K562 (cell line): ENCODE measurements around the gene ARHGEF7. TPM values are rescaled to one million over a fixed set of nuclear protein-coding genes. Genes with fewer than 3 reads are reported as not detected.

Source experiments
- ATAC-seq: fragments of 200-7000 bp; cut with Tn5 transposase; 3 replicates; pipeline ENCODE4 v1.9.1; 2020; ENCODE audit warnings: moderate library complexity
- BruUV-seq: library from RNA; stranded (reverse); fragments of 400-500 nt; replicated peaks from 2 replicates; lab custom pipeline; 2021; lab: Mats Ljungman, UMichigan
- CTCF ChIA-PET: fragments of 300-600 bp; formaldehyde crosslinking; extraction: SDS; loops from one replicate; lab custom pipeline; 2021; ENCODE audit warnings: low intra/inter-chr PET ratio; lab: Yijun Ruan, JAX
- POLR2A ChIA-PET: fragments of 300-600, 350-650 bp; sonication (Branson Sonifier 250); formaldehyde crosslinking; extraction: SDS; loops from one replicate; lab custom pipeline; 2021; ENCODE audit warnings: antibody characterized with exemption, inconsistent platforms; lab: Yijun Ruan, JAX
- DNase-seq, 4 experiments: peaks; one replicate each; pipeline versions ENCODE4 v3.0.0 to v3.0.0-alpha.2; 2011 to 2018; ENCODE audit warnings: low spot score in 3 of 4, mixed read lengths in 3 of 4; ENCODE audit errors: extremely low read depth in 1 of 4
- FAIRE-seq: peaks from 2 replicates; lab custom pipeline; 2011; peaks lifted over from hg19 to GRCh38; lab: Jason Lieb, UNC
- H2AFZ ChIP-seq: 2 replicates; pipeline ENCODE4 v1.6.0; 2011; ENCODE audit warnings: low read depth, low read length, control low read depth, inconsistent platforms
- H3K27ac ChIP-seq: fragments of 200-600 bp; 3 replicates; pipeline ENCODE4 v1.8.0; 2011; ENCODE audit warnings: low read depth, mild to moderate bottlenecking, control low read depth, inconsistent platforms, low read length, moderate library complexity, mixed read lengths; ENCODE audit errors: extremely low read depth
- H3K27me3 ChIP-seq, 2 experiments: fragments of 300-600 bp in 1 of 2; 2 replicates in 1 of 2; 3 replicates in 1 of 2; pipeline versions ENCODE4 v1.6.0 to v1.8.0; 2011; ENCODE audit warnings: inconsistent platforms in 2 of 2, low read length in 2 of 2, mild to moderate bottlenecking in 1 of 2, mixed read lengths in 1 of 2, moderate library complexity in 1 of 2; ENCODE audit not compliant: control insufficient read depth in 2 of 2, insufficient read depth in 2 of 2
- H3K36me3 ChIP-seq: fragments of 300-600 bp; 3 replicates; pipeline ENCODE4 v1.8.0; 2011; ENCODE audit warnings: mild to moderate bottlenecking, low read length, inconsistent platforms; ENCODE audit not compliant: control insufficient read depth, insufficient read depth
- H3K4me1 ChIP-seq, 2 experiments: fragments of 200-600 bp in 1 of 2; replicated peaks in 1 of 2; 2 replicates in 1 of 2; 3 replicates in 1 of 2; pipeline versions ENCODE4 v1.5.1 to v1.8.0; 2011; ENCODE audit warnings: inconsistent platforms in 2 of 2, low read length in 2 of 2, mild to moderate bottlenecking in 1 of 2, mixed read lengths in 1 of 2, moderate library complexity in 1 of 2; ENCODE audit not compliant: control insufficient read depth in 2 of 2, insufficient read depth in 2 of 2
- H3K4me2 ChIP-seq: 2 replicates; pipeline ENCODE4 v1.6.1; 2011; ENCODE audit warnings: low read length, control low read depth, inconsistent platforms, mixed read lengths; ENCODE audit not compliant: insufficient read depth
- H3K4me3 ChIP-seq: fragments of 200-600 bp; sonication (generic), shearing (Covaris generic); 2 replicates; pipeline ENCODE4 v1.5.1; 2016; ENCODE audit warnings: control low read depth, inconsistent platforms
- H3K79me2 ChIP-seq: fragments of 200-600 bp; 3 replicates; pipeline ENCODE4 v1.8.0; 2011; ENCODE audit warnings: low read length, inconsistent platforms; ENCODE audit not compliant: control insufficient read depth, insufficient read depth
- H3K9ac ChIP-seq, 2 experiments: 2 replicates each; pipeline versions ENCODE4 v1.6.0 to v1.6.1; 2011; ENCODE audit warnings: low read depth in 2 of 2, low read length in 2 of 2, control low read depth in 1 of 2, inconsistent platforms in 1 of 2, mild to moderate bottlenecking in 1 of 2, mixed read lengths in 1 of 2; ENCODE audit not compliant: insufficient read depth in 1 of 2
- H3K9me1 ChIP-seq: one replicate; pipeline ENCODE4 v1.6.0; 2011; ENCODE audit warnings: inconsistent platforms, mild to moderate bottlenecking, low read length, moderate library complexity; ENCODE audit not compliant: control insufficient read depth, insufficient read depth
- H3K9me3 ChIP-seq: replicated peaks from 2 replicates; pipeline ENCODE4 v1.5.1; 2011; ENCODE audit warnings: low read depth, low read length, inconsistent platforms; ENCODE audit not compliant: control insufficient read depth, insufficient read depth
- H4K20me1 ChIP-seq: replicated peaks from 2 replicates; pipeline ENCODE4 v1.6.1; 2011; ENCODE audit warnings: low read length, inconsistent platforms, mixed read lengths; ENCODE audit not compliant: control insufficient read depth, insufficient read depth
- ARID4B ChIP-seq: sonication (generic); formaldehyde crosslinking; IDR thresholded peaks from 2 replicates; pipeline ENCODE4 v1.8.0; 2022; ENCODE audit warnings: mild to moderate bottlenecking, missing genetic modification reagents
- E2F1 ChIP-seq: sonication (generic); formaldehyde crosslinking; IDR thresholded peaks from 2 replicates; pipeline ENCODE4 v1.8.1; 2023; ENCODE audit warnings: mild to moderate bottlenecking, missing genetic modification reagents, moderate library complexity
- FOXK2 ChIP-seq, 2 experiments: fragments of 450-650 bp; IDR thresholded peaks in 1 of 2; conservative IDR thresholded peaks in 1 of 2; 2 replicates each; pipeline ENCODE4 v1.6.1; 2016; ENCODE audit warnings: low read depth in 2 of 2, mild to moderate bottlenecking in 1 of 2
- NR3C1 ChIP-seq: sonication (generic); formaldehyde crosslinking; IDR thresholded peaks from 2 replicates; pipeline ENCODE4 v1.8.1; 2022; ENCODE audit warnings: missing genetic modification reagents
- RB1 ChIP-seq: fragments of 450-650 bp; IDR thresholded peaks from 2 replicates; pipeline ENCODE4 v1.6.1; 2017; ENCODE audit warnings: low read depth, mild to moderate bottlenecking
- RBM14 ChIP-seq: fragments of 200-400 bp; formaldehyde crosslinking; IDR thresholded peaks from 2 replicates; pipeline ENCODE4 v1.6.1; 2018; ENCODE audit warnings: low read depth, mild to moderate bottlenecking, low read length, moderate library complexity, borderline replicate concordance; ENCODE audit not compliant: insufficient read depth
- RBM17 ChIP-seq: fragments of 200-400 bp; formaldehyde crosslinking; IDR thresholded peaks from 2 replicates; pipeline ENCODE4 v1.6.1; 2017; ENCODE audit warnings: low read depth, mild to moderate bottlenecking, low read length, borderline replicate concordance
- ZNF224 ChIP-seq: sonication (generic); formaldehyde crosslinking; IDR thresholded peaks from 2 replicates; pipeline ENCODE4 v1.8.0; 2022; ENCODE audit warnings: mild to moderate bottlenecking, missing genetic modification reagents
- WGBS: fragments of 100-300 bp; shearing (Covaris generic); methylation state at CpG from one replicate; pipeline ENCODE4 v1.1.6; 2016; ENCODE audit warnings: low coverage, mixed read lengths; ENCODE audit not compliant: insufficient coverage; ENCODE audit errors: missing lambda C conversion rate; 5-methylcytosine and 5-hydroxymethylcytosine counted together
- in situ Hi-C: fragments of 300-500 bp; cut with MboI; formaldehyde crosslinking; loops from 4 replicates; pipeline ENCODE4 v1.15.0; 2018; ENCODE audit warnings: inconsistent platforms, mixed read lengths
- intact Hi-C: fragments of 100-400 bp; cut with micrococcal nuclease; formaldehyde crosslinking; loops from 2 replicates; pipeline ENCODE4 v1.14.2; 2022
- polyA plus RNA-seq, 8 experiments: library from polyadenylated mRNA; depleted of rRNA in 4 of 8; stranded (reverse) in 5 of 8; unstranded in 3 of 8; fragments of >200 nt; fragmentation: Nextera tagmentation in 2 of 8; fragmentation: Illumina TruSeq in 1 of 8; extraction: Ambion mirVana in 2 of 8; extraction: Trizol in 1 of 8; gene quantifications; 2 replicates each; pipeline versions ENCODE4 v1.2.1 to v1.2.3, GENCODE V29; 2011 to 2014; ENCODE audit warnings: inconsistent platforms in 1 of 8, missing spikeins in 1 of 8
- total RNA-seq, 7 experiments: library from RNA; depleted of rRNA in 6 of 7; stranded (reverse); fragments of >200 nt in 6 of 7; fragmentation: Illumina TruSeq in 2 of 7; extraction: Trizol in 2 of 7; gene quantifications; 2 replicates each; pipeline versions ENCODE4 v1.2.1 to v1.2.3, GENCODE V29; 2011 to 2021; ENCODE audit warnings: low replicate concordance in 1 of 7

ARHGEF7 gene
- total and polyA plus RNA-seq, 9 of the 15 experiments (the other 6 are each of a cell fraction or from before 2014, with no cell fraction given) = 2.1 to 26.8 (median 17.5) TPM

GRCh38 chr13:111270765-111271698 is 155.9 kb downstream of the ARHGEF7 start:
- Histone ChIP-seq H3K9me3 (no peaks in the 10 kb centered on the region), H3K4me1 (no peaks in the 10 kb centered on the region), H3K4me3 (no peak overlapping the region), H4K20me1 (no peaks in the 10 kb centered on the region), H3K36me3 (peaks cover 42% of the 10 kb centered on the region; the same call in 2 of the 3 replicates), H3K9me1 (no peaks in the 10 kb centered on the region), H3K4me2 (no peak overlapping the region), H3K27ac (no peak overlapping the region), H3K79me2 (no peaks in the 10 kb centered on the region), H3K9ac (no peak overlapping the region), H3K27me3 (no peaks in the 10 kb centered on the region), H2AFZ (no peak overlapping the region)
- POLR2A ChIA-PET = interaction anchor here (1.2 kb wide), 1 partner anchor 10 kb away, joined by 3 read pairs; no protein-coding TSS in a partner anchor
- CTCF ChIA-PET = no interaction called here
- no peak for FAIRE-seq
- DNase-seq = no peak
- no peak for TF ChIP-seq ARID4B (CRISPR knock-in tag)
- TF ChIP-seq RBM17 = no peak
- TF ChIP-seq RB1 = no peak
- TF ChIP-seq NR3C1 (CRISPR knock-in tag) = no peak
- TF ChIP-seq FOXK2 (conservative IDR thresholded peaks at IDR 0.05 in 1 of 2, IDR thresholded peaks at IDR 0.05 in 1 of 2; ENCODE audit: low read depth in 2 of 2) = no peak
- TF ChIP-seq E2F1 (CRISPR knock-in tag) = no peak
- no peak for TF ChIP-seq RBM14
- TF ChIP-seq ZNF224 = no peak
- in situ Hi-C loops = no loop called here
- 89% methylated on average over 13 of the region's 20 CpGs for WGBS
- no peak for ATAC-seq
- no TSS peak for BruUV-seq
- intact Hi-C loops = no loop called here
